B cell (primary cell): ENCODE data around the gene DRC7. TPM values are rescaled to one million over a fixed set of nuclear protein-coding genes. Genes with fewer than 3 reads are reported as not detected.

Experiments
- ATAC-seq: fragments of 200-7000 bp; cut with Tn5 transposase; one replicate; pipeline ENCODE4 v1.10.0; 2021; ENCODE audit warnings: low read depth, mild to moderate bottlenecking, moderate number of reproducible peaks, moderate library complexity
- CTCF ChIA-PET: fragments of 350-600 bp; sonication (Branson Sonifier 250); formaldehyde crosslinking; loops from one replicate; lab custom pipeline; 2021; ENCODE audit warnings: antibody characterized with exemption, inconsistent platforms; lab: Charles Lee
- POLR2A ChIA-PET: fragments of 350-600 bp; sonication (Branson Sonifier 250); formaldehyde crosslinking; loops from one replicate; lab custom pipeline; 2021; ENCODE audit warnings: antibody characterized with exemption; lab: Charles Lee
- DNase-seq: peaks from one replicate; pipeline ENCODE4 v3.0.0; 2013
- H2AFZ ChIP-seq: 2 replicates; pipeline ENCODE4 v1.6.1; 2012; ENCODE audit warnings: mild to moderate bottlenecking, low read depth, low read length; ENCODE audit not compliant: insufficient read depth, poor library complexity, severe bottlenecking
- H3K27ac ChIP-seq, 2 donors: 1 replicate in 1 of 2; 2 replicates in 1 of 2; pipeline ENCODE4 v1.5.1; 2012 to 2013; ENCODE audit warnings: low read length in 2 of 2, mild to moderate bottlenecking in 2 of 2, moderate library complexity in 1 of 2
- H3K27me3 ChIP-seq, 4 experiments: fragments of 200-600 bp in 1 of 4; sonication (generic) in 1 of 4; replicated peaks in 1 of 4; 1 replicate in 2 of 4; 2 replicates in 2 of 4; pipeline versions ENCODE4 v1.6.1 to v1.7.0; 2013 to 2016; ENCODE audit warnings: low read length in 3 of 4, mild to moderate bottlenecking in 2 of 4, mixed read lengths in 1 of 4, moderate library complexity in 1 of 4; ENCODE audit not compliant: insufficient read depth in 4 of 4, control insufficient read depth in 3 of 4; ENCODE audit errors: control extremely low read depth in 1 of 4
- H3K36me3 ChIP-seq, 2 experiments: replicated peaks in 1 of 2; 1 replicate in 1 of 2; 2 replicates in 1 of 2; pipeline versions ENCODE4 v1.6.1 to v1.7.1; 2013; ENCODE audit warnings: low read length in 1 of 2; ENCODE audit not compliant: insufficient read depth in 2 of 2, control insufficient read depth in 1 of 2; ENCODE audit errors: control extremely low read depth in 1 of 2, extremely low read depth in 1 of 2
- H3K4me1 ChIP-seq, 2 donors: fragments of 200-600 bp in 1 of 2; sonication (generic) in 1 of 2; 1 replicate in 1 of 2; 2 replicates in 1 of 2; pipeline versions ENCODE4 v1.5.1 to v1.6.1; 2013 to 2017; ENCODE audit warnings: low read length in 2 of 2; ENCODE audit not compliant: control insufficient read depth in 2 of 2, insufficient read depth in 2 of 2
- H3K4me2 ChIP-seq: replicated peaks from 2 replicates; pipeline ENCODE3; 2012; ENCODE audit warnings: mild to moderate bottlenecking, low read depth, low read length; ENCODE audit not compliant: poor library complexity, severe bottlenecking
- H3K4me3 ChIP-seq, 5 experiments: fragments of 200-600 bp in 1 of 5; sonication (generic) in 1 of 5; 1 replicate in 3 of 5; 2 replicates in 2 of 5; pipeline versions ENCODE4 v1.5.1 to v1.7.0; 2011 to 2016; ENCODE audit warnings: low read length in 4 of 5, mild to moderate bottlenecking in 4 of 5, low read depth in 2 of 5, control low read depth in 1 of 5, moderate library complexity in 1 of 5; ENCODE audit not compliant: insufficient read depth in 1 of 5; ENCODE audit errors: control extremely low read depth in 1 of 5, extremely low read depth in 1 of 5
- H3K79me2 ChIP-seq: fragments of 200-600 bp; sonication (generic); one replicate; pipeline ENCODE4 v1.6.0; 2016; ENCODE audit warnings: low read length; ENCODE audit not compliant: control insufficient read depth, insufficient read depth
- H3K9ac ChIP-seq: fragments of 200-600 bp; sonication (generic); 2 replicates; pipeline ENCODE4 v1.6.1; 2017; ENCODE audit warnings: mild to moderate bottlenecking, low read length, moderate library complexity
- H3K9me3 ChIP-seq, 3 donors: one replicate each; pipeline versions ENCODE4 v1.6.1 to v1.7.1; 2013; ENCODE audit warnings: low read length in 2 of 3; ENCODE audit not compliant: control insufficient read depth in 2 of 3, insufficient read depth in 1 of 3; ENCODE audit errors: control extremely low read depth in 1 of 3
- H4K20me1 ChIP-seq: 2 replicates; pipeline ENCODE4 v1.6.0; 2012; ENCODE audit warnings: mild to moderate bottlenecking, low read length; ENCODE audit not compliant: insufficient read depth, control insufficient read depth, poor library complexity, severe bottlenecking
- H3K27ac Mint-ChIP-seq: one replicate; pipeline ENCODE4 v1.8.0; 2021; ENCODE audit warnings: mixed read lengths
- H3K27me3 Mint-ChIP-seq: one replicate; pipeline ENCODE4 v1.8.0; 2021; ENCODE audit warnings: mixed read lengths
- H3K4me1 Mint-ChIP-seq: one replicate; pipeline ENCODE4 v1.8.0; 2021; ENCODE audit warnings: mixed read lengths
- H3K4me3 Mint-ChIP-seq: one replicate; pipeline ENCODE4 v1.8.0; 2021; ENCODE audit warnings: mixed read lengths
- H3K9me3 Mint-ChIP-seq: one replicate; pipeline ENCODE4 v1.8.0; 2022; ENCODE audit warnings: mixed read lengths; ENCODE audit not compliant: insufficient read depth
- CTCF ChIP-seq: fragments of 200-600 bp; IDR thresholded peaks from one replicate; pipeline ENCODE4 v1.8.0; 2022; ENCODE audit warnings: antibody characterized with exemption, mild to moderate bottlenecking
- EZH2 ChIP-seq: IDR thresholded peaks from 2 replicates; pipeline ENCODE4 v1.6.1; 2012; ENCODE audit warnings: borderline replicate concordance, low read depth, mild to moderate bottlenecking, moderate library complexity, low read length; ENCODE audit not compliant: insufficient read depth, poor library complexity, severe bottlenecking
- WGBS: methylation state at CpG from one replicate; pipeline ENCODE4 v1.1.5; 2013; ENCODE audit warnings: missing lambda C conversion rate; ENCODE audit not compliant: insufficient coverage; 5-methylcytosine and 5-hydroxymethylcytosine counted together
- intact Hi-C: fragments of 100-400 bp; cut with micrococcal nuclease; formaldehyde crosslinking; loops from one replicate; pipeline ENCODE4 v1.10.0; 2022
- polyA plus RNA-seq: library from polyadenylated mRNA; depleted of rRNA; stranded (reverse); fragments of >200 nt; gene quantifications from 2 replicates; pipeline ENCODE4 v1.2.3, GENCODE V29; 2012
- total RNA-seq, 2 donors: library from RNA; stranded (reverse); fragments of 120-200 nt in 1 of 2; gene quantifications; 1 replicate in 1 of 2; 2 replicates in 1 of 2; pipeline versions ENCODE4 v1.2.3 to v1.2.4, GENCODE V29; 2013 to 2022

Gene DRC7
- total and polyA plus RNA-seq, 2 donors (not counting 1 experiment from before 2014, with no cell fraction given) = 0.12 to 0.22 TPM

- Histone ChIP-seq H4K20me1 (no peaks in the 10 kb centered on the region), H3K27ac (no peak overlapping the region), H3K4me3 (no peak overlapping the region), H3K4me2 (no peak overlapping the region), H3K9ac (no peak overlapping the region), H3K9me3 (no peaks in the 10 kb centered on the region), H2AFZ (no peak overlapping the region), H3K36me3 (no peaks in the 10 kb centered on the region), H3K79me2 (no peaks in the 10 kb centered on the region), H3K4me1 (no peaks in the 10 kb centered on the region), H3K27me3 (no peaks in the 10 kb centered on the region)
- Mint-ChIP-seq H3K9me3 (no peaks in the 10 kb centered on the region), H3K27me3 (no peaks in the 10 kb centered on the region), H3K4me3 (no peak overlapping the region), H3K27ac (no peak overlapping the region), H3K4me1 (no peaks in the 10 kb centered on the region)
- ChIA-PET CTCF (no interaction called here), POLR2A (no interaction called here)
- intact Hi-C loops = no loop called here
- 97% methylated on average over 2 of the region's 3 CpGs for WGBS
- no peak for DNase-seq
- no peak for ATAC-seq
- TF ChIP-seq CTCF (no peak), EZH2 (no peak)
Measured at GRCh38 chr16:57749101-57749692, 54.6 kb downstream of the DRC7 start.

- H3K27ac Mint-ChIP-seq = no peak overlapping the region
- POLR2A ChIA-PET = no interaction called here
- no peak for DNase-seq
Measured at GRCh38 chr16:57749856-57750452, 55.3 kb downstream of the DRC7 start.

More at GRCh38 chr16:57749856-57750452, 55.3 kb downstream of the DRC7 start:
- H3K4me1 Mint-ChIP-seq = no peaks in the 10 kb centered on the region
- no peak overlapping the region for H3K27ac ChIP-seq
- no peak for ATAC-seq
- H3K4me1 ChIP-seq = no peaks in the 10 kb centered on the region
- no peak overlapping the region for H3K4me2 ChIP-seq
- H3K27me3 Mint-ChIP-seq = no peaks in the 10 kb centered on the region
- no peaks in the 10 kb centered on the region for H3K9me3 Mint-ChIP-seq
- no CpG with 5 or more reads among the region's 5 CpGs for WGBS
- H3K79me2 ChIP-seq = no peaks in the 10 kb centered on the region
- no peak overlapping the region for H2AFZ ChIP-seq
- H3K4me3 ChIP-seq = no peak overlapping the region
- H3K9me3 ChIP-seq = no peaks in the 10 kb centered on the region
- no peaks in the 10 kb centered on the region for H3K36me3 ChIP-seq
- CTCF ChIA-PET = no interaction called here
- intact Hi-C loops = no loop called here
- no peaks in the 10 kb centered on the region for H3K27me3 ChIP-seq
- no peak overlapping the region for H3K4me3 Mint-ChIP-seq
- TF ChIP-seq CTCF = no peak
- TF ChIP-seq EZH2 = no peak
- no peaks in the 10 kb centered on the region for H4K20me1 ChIP-seq
- no peak overlapping the region for H3K9ac ChIP-seq
